OCI-LY3 (cell line): ENCODE data around the gene EDNRB.

ENCODE experiments used
- EZH2phosphoT487 ChIP-seq: fragments of 200-600 bp; shearing (Covaris generic); IDR thresholded peaks from 2 replicates; pipeline ENCODE4 v1.6.1; 2018; ENCODE audit warnings: antibody characterized with exemption, mixed run types, low read depth
- TF ChIP-seq, protein P1 (sequence below): fragments of 200-600, 300-600 bp; sonication (generic); IDR thresholded peaks from 2 replicates; pipeline ENCODE4 v1.5.1; 2014; ENCODE audit warnings: antibody characterized with exemption, low read length, low read depth

DNA sequence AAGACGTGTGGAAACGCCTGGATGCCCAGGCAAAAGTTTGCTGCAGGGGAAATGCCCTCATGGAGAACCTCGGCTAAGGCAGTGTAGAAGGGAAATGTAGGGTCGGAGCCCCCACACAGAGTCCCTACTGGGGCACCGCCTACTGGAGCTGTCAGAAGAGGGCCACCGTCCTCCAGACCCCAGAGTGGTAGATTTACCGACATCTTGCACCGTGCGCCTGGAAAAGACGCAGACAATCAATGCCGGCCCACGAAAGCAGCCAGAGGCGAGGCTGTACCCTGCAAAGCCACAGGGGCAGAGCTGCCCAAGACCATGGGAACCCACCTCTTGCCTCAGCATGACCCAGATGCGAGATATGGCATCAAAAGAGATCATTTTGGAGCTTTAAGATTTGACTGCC is 7.0 kb upstream of the EDNRB start:
- TF ChIP-seq, protein P1, sequence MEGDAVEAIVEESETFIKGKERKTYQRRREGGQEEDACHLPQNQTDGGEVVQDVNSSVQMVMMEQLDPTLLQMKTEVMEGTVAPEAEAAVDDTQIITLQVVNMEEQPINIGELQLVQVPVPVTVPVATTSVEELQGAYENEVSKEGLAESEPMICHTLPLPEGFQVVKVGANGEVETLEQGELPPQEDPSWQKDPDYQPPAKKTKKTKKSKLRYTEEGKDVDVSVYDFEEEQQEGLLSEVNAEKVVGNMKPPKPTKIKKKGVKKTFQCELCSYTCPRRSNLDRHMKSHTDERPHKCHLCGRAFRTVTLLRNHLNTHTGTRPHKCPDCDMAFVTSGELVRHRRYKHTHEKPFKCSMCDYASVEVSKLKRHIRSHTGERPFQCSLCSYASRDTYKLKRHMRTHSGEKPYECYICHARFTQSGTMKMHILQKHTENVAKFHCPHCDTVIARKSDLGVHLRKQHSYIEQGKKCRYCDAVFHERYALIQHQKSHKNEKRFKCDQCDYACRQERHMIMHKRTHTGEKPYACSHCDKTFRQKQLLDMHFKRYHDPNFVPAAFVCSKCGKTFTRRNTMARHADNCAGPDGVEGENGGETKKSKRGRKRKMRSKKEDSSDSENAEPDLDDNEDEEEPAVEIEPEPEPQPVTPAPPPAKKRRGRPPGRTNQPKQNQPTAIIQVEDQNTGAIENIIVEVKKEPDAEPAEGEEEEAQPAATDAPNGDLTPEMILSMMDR: no peak
- no peak for TF ChIP-seq EZH2phosphoT487
